ENCODE measurements around the gene TMCC2.
A peak's percentile ranks its signal among the peaks of the same experiment; 100 is the strongest.
"Not testable (repeated sequence)": the region's sequence is repeated elsewhere in the genome, so short reads cannot be mapped to it uniquely, and the experiment has no call there.

Gene TMCC2

DNA sequence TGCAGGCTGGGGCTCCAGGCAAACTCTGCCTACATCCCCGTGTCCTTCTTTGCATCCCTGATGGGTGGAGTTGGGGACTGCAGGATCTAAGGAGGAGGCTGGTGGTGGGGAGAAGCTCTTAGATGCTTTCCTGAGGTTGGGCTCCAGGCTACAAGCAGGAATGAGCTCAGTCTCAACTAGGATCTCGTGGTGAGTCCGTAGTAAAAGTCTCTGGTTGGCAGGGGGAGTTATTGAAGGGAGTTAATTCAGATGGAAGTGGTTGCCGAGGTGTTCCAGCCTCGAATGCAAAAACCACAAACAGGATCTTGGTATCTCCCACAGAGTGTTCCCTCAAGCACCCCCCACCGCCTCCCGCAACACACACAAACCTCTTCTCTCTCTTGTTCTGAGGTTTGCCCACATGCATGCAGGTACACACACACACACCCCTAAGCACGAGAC, 35.0 kb downstream of the TMCC2 start:
- DNase-seq, result no peak

DNA sequence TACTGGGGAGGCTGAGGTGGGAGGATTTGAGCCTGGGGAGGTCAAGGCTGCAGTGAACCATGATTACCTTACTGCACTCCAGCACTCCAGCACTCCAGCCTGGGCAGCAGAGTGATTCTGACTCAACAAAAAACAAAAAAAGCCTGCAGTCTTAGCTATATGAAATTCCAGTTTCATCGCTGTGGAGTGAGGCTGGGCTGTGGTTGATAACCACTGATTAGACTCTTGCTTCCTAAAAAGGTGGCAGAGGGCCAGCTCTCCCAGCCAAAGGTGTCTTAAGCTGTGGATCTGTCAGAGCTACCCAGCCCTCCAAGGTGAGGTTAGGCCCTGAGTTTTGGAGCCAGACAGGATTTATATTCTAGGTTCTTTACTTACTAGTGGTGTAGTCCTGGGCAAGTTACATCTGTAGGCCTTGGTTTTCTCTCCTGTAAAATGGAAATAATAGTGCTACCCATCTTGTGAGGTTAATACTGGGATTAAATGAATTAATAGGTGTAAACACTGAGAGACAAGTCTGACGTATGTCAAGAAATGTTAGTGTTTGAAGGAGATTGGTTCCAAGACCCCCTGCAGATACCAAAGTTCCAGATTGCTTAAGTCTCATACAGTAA, 35.9 kb downstream of the TMCC2 start:
- DNase-seq, result no peak

GRCh38 chr1:205266611-205267305, 39.0 kb downstream of the TMCC2 start:
- no peak for DNase-seq

DNA sequence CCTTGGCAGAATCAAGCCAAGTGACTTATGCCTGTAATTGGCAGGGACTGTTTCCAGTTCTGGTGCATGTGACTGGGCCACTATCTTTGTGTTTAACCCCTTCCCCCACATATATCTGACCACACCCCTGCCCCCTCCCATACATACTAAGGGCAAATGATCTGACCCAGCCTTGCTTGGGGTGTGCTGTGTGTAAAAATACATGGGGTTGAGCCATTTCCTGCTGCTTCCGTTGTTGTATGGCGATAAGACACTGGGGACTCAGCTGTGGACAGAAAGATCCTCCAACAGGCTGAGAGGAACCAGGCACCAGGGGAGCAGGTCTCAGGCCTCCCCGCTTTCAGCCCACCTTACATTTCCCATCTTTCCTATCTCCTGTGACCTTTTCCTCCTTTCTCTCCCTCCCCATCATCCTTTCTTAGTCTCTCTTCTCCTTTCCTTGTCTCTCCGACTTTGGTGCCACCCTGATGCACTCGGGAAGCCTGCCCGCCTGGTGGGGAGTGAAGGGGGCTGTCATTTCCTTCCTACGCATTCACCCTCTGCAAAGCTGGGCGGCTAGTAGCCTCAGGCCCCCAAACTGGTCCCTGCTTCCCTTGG, 39.7 kb downstream of the TMCC2 start:
- no peak for DNase-seq

DNA sequence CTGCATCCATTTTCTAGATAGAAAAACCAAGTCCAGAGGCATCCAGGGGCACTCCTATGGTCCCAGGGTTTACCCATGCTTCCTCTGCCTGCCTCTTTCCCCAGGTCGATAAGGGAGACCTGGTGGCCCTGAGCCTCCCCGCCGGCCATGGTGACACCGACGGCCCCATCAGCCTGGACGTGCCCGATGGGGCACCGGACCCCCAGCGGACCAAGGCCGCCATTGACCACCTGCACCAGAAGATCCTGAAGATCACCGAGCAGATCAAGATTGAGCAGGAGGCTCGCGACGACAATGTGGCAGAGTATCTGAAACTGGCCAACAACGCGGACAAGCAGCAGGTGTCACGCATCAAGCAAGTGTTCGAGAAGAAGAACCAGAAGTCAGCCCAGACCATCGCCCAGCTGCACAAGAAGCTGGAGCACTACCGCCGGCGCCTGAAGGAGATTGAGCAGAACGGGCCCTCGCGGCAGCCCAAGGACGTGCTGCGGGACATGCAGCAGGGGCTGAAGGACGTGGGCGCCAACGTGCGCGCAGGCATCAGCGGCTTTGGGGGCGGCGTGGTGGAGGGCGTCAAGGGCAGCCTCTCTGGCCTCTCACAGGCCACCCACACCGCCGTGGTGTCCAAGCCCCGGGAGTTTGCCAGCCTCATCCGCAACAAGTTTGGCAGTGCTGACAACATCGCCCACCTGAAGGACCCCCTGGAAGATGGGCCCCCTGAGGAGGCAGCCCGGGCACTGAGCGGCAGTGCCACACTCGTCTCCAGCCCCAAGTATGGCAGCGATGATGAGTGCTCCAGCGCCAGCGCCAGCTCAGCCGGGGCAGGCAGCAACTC, 41.3 kb downstream of the TMCC2 start:
- DNase-seq, result no peak

DNA sequence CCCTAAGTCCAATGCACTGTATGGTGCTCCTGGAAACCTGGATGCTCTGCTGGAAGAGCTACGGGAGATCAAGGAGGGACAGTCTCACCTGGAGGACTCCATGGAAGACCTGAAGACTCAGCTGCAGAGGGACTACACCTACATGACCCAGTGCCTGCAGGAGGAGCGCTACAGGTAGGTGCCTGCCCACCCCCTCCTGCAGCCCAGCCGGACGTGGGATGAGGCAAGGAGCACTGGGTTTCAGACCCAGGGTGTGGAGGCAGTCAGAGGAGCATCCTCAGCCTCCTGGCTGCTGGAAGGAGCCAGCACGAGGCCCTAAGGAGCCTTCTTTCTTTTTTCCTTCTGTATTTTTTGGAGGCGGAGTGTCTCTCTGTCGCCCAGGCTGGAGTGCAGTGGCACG, 42.0 kb downstream of the TMCC2 start:
- DNase-seq, result no peak

GRCh38 chr1:205270271-205270670, 42.5 kb downstream of the TMCC2 start:
- DNase-seq, result no peak

DNA sequence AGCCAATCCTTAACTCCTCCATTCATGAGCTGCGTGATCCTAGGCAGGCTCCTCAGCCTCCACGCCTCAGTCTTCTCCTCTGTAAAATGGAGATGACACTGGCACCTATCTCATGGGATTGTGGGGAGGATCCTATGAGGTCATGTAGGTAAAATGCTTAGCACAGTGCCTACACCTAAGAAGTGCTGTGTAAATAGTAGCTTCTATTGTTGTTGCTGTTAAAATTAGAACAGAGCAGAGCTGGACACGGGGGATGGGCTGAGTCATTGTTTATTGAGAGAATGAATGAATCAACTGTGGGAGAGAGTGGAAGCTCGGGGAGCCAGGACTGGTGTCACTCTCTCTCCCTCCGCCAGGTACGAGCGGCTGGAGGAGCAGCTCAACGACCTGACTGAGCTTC, 43.0 kb downstream of the TMCC2 start:
- no peak for DNase-seq

DNA sequence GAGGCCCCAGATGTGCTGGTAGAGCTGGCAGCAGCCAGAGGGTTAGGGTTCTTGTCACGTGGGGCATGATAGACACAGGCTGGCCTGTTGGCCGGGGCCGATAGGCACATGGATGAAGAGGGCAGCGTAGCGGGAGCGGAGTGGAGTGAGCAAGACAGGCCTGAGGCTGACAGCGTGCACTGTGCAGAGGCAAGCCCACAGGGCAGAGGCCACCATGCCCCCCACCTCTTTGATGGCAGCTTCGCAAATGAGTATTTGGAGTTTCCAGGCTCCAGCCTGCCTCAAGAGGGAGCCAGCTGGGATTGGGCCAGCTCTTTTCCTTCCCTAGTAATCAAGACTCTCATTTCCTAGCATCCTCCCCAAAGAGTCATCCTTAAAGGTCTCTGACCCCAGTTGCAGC, 43.5 kb downstream of the TMCC2 start:
- DNase-seq, result no peak

DNA sequence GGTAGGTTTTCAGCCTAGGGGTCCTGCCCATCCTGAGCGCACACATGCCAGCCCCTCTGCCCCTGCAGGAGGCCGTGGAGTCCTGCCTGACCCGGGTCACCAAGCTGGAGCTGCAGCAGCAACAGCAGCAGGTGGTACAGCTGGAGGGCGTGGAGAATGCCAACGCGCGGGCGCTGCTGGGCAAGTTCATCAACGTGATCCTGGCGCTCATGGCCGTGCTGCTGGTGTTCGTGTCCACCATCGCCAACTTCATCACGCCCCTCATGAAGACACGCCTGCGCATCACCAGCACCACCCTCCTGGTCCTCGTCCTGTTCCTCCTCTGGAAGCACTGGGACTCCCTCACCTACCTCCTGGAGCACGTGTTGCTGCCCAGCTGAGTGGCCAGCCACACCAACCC, 44.0 kb downstream of the TMCC2 start:
- DNase-seq, result no peak

DNA sequence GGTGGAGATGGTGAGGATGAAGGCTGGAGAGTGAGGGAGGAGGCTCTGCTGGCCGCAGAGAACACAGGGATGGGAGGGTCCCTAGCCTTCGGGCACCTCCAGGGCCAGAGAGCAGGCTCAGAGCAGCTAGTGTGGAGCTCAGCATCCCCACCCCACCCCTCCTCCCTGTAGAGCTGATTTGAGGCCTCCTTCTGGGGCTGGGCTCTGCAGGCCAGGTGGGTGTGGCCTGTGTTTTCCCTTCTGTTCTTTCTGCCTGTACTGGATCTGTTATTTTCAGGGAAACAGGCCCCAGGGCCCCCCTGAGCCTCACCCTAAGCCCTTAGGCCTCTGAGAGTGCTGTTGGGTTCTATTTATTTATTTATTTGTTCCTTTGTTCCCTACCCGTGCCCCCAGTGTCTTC, 44.8 kb downstream of the TMCC2 start:
- no peak for DNase-seq

- DNase-seq, result peak; percentile 88
Measured at GRCh38 chr1:205273551-205273982, 45.8 kb downstream of the TMCC2 start.

- DNase-seq, result no peak
Measured at GRCh38 chr1:205274041-205274691, 46.4 kb downstream of the TMCC2 start.

GRCh38 chr1:205275133-205275532, 47.4 kb downstream of the TMCC2 start:
- DNase-seq, result peak; percentile 58

DNA sequence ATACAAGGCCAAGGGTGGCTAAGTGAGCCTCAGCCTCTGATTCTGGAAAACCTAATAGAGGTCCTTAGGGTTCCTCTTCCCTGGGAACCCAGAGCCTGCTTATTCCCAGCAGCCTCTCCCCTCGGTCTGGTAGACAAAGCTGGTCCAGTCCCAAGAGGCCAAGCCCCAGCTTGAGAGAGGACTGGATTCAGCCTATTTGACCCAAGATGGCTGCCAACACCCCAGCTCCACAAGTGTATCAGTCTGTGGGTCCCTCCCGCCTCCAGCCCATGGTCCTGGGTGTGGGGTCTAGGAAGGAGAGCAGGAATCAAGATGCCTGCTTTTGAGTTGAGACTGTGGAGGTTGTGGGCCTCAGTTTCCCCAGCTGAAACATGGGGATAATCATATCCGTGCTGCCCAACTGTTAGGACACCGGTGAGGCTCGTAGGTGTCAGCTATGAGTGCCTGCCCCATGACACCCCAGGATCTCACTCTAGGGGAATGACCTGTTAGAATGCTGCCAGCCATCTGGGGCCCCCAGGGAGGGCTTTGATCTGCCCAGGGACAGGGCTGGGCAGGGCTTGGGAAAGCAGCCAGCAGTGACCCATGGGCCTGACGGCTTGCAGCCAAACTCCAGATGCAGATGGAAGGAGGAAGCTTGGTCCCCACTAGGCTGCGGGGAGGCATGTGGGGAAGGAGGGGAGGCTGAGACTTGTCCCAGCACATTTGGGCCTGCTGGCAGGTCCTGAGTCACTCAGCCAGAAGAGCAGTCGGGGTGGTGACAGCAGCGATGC, 48.4 kb downstream of the TMCC2 start:
- DNase-seq, result no peak

GRCh38 chr1:205276689-205277065, 48.9 kb downstream of the TMCC2 start:
- DNase-seq, result no peak

- DNase-seq, result no peak
Measured at GRCh38 chr1:205279986-205280385, 52.2 kb downstream of the TMCC2 start.

GRCh38 chr1:205280666-205281395, 53.1 kb downstream of the TMCC2 start:
- not testable (repeated sequence) for DNase-seq

GRCh38 chr1:205283270-205284147, 55.8 kb downstream of the TMCC2 start:
- no peak for DNase-seq

DNA sequence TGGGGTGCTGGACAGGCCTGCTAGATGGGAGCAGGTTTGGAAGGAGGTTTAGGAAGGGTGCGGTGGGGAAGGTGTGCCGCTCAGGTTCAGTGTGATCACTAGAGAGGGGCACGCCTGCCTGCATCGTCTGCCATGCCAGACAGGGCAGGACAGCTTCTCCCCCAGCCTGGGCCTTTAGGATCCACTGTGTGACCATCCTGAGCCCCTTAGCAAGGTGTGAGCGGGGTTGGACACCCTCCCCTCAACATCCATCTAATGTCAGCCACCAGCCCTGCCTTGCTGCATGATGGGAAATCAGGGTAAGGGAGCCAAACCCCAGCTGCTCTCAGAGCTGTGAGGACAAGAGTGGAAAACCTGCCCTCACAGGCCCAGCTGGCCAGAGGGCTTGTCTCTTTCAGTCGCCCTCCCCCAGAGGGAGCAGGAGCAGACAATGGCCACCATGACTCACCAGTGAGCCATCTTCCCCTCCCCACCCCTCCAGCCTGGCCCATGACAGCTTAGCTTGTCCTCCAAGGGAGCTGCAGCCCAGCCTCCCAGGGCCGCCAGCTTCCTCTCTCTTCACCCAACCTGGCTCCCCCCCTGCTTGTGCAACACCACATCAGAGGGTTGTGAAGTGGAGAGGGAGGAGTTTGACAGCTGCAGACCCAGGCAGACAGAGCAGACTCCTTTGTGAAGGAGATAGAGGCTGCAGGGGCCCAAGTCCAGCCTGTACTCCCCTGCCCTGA, 56.8 kb downstream of the TMCC2 start:
- peak; percentile 87 for DNase-seq
